CD8-positive, alpha-beta memory T cell (primary cell): Measurements from ENCODE around the gene LENEP. TPM values are rescaled to one million over a fixed set of nuclear protein-coding genes. Genes with fewer than 3 reads are reported as not detected.

Experiments used
- CTCF ChIA-PET: fragments of 350-600 bp; sonication (Branson Sonifier 250); formaldehyde crosslinking; loops from one replicate; lab custom pipeline; 2021; ENCODE audit warnings: antibody characterized with exemption; lab: Charles Lee
- POLR2A ChIA-PET: fragments of 350-600 bp; sonication (Branson Sonifier 250); formaldehyde crosslinking; loops from one replicate; lab custom pipeline; 2021; ENCODE audit warnings: antibody characterized with exemption; lab: Charles Lee
- DNase-seq, 5 donors: peaks; one replicate each; pipeline versions ENCODE4 v3.0.0 to v3.0.0-alpha.2; 2020 to 2022; ENCODE audit warnings: mixed read lengths in 1 of 5
- H3K27ac ChIP-seq: one replicate; pipeline ENCODE4 v1.7.0; 2013; ENCODE audit warnings: low read depth, mild to moderate bottlenecking, low read length, moderate library complexity
- H3K27me3 ChIP-seq: 2 replicates; pipeline ENCODE4 v1.7.0; 2013; ENCODE audit warnings: low read length, mild to moderate bottlenecking; ENCODE audit not compliant: insufficient read depth, poor library complexity, severe bottlenecking
- H3K36me3 ChIP-seq: 2 replicates; pipeline ENCODE4 v1.7.0; 2013; ENCODE audit warnings: mild to moderate bottlenecking, low read length, moderate library complexity; ENCODE audit not compliant: insufficient read depth
- H3K4me1 ChIP-seq: 2 replicates; pipeline ENCODE4 v1.7.0; 2013; ENCODE audit warnings: mild to moderate bottlenecking, low read length, moderate library complexity; ENCODE audit not compliant: insufficient read depth
- H3K4me3 ChIP-seq: 2 replicates; pipeline ENCODE4 v1.7.0; 2013; ENCODE audit warnings: mild to moderate bottlenecking, low read length
- H3K9me3 ChIP-seq: 2 replicates; pipeline ENCODE4 v1.7.0; 2013; ENCODE audit warnings: mild to moderate bottlenecking, low read length
- H3K27ac Mint-ChIP-seq, 8 donors: one replicate each; pipeline ENCODE4 v1.8.0; 2020 to 2021; ENCODE audit warnings: mixed read lengths in 8 of 8, mild to moderate bottlenecking in 6 of 8, inconsistent platforms in 3 of 8, moderate library complexity in 3 of 8
- H3K27me3 Mint-ChIP-seq, 2 donors: one replicate each; pipeline ENCODE4 v1.8.0; 2020 to 2021; ENCODE audit warnings: mixed read lengths in 2 of 2, mild to moderate bottlenecking in 1 of 2, moderate library complexity in 1 of 2
- H3K36me3 Mint-ChIP-seq, 3 donors: one replicate each; pipeline ENCODE4 v1.8.0; 2020 to 2021; ENCODE audit warnings: mixed read lengths in 3 of 3, inconsistent platforms in 1 of 3, mild to moderate bottlenecking in 1 of 3
- H3K4me1 Mint-ChIP-seq, 3 donors: one replicate each; pipeline ENCODE4 v1.8.0; 2020 to 2021; ENCODE audit warnings: mixed read lengths in 3 of 3, inconsistent platforms in 1 of 3, mild to moderate bottlenecking in 1 of 3
- H3K4me3 Mint-ChIP-seq, 7 donors: one replicate each; pipeline ENCODE4 v1.8.0; 2020 to 2021; ENCODE audit warnings: mixed read lengths in 7 of 7, mild to moderate bottlenecking in 6 of 7, moderate library complexity in 4 of 7, inconsistent platforms in 2 of 7
- H3K9me3 Mint-ChIP-seq, 5 donors: one replicate each; pipeline ENCODE4 v1.8.0; 2020 to 2022; ENCODE audit warnings: mixed read lengths in 5 of 5, mild to moderate bottlenecking in 3 of 5, moderate library complexity in 2 of 5, inconsistent platforms in 1 of 5
- polyA plus RNA-seq: library from polyadenylated mRNA; unstranded; fragments of 300-500 nt; fragmentation: Illumina TruSeq; gene quantifications from one replicate; pipeline ENCODE4 v1.2.3, GENCODE V29; 2021
- total RNA-seq, 2 experiments: library from RNA; stranded (reverse); gene quantifications; one replicate each; pipeline ENCODE4 v1.2.3, GENCODE V29; 2021

Gene LENEP
- total and polyA plus RNA-seq, 3 experiments from 2014 or later: 0.62 to 0.72 TPM; not detected in 1

- no peaks in the 10 kb centered on the region for H3K9me3 ChIP-seq
- H3K36me3 ChIP-seq: peaks cover 12% of the 10 kb centered on the region
- H3K4me3 ChIP-seq: peak overlapping the region; percentile 51
- DNase-seq: peak in 1 of 5 donors; percentile 54
- H3K27ac ChIP-seq: peak overlapping the region; percentile 38
- H3K27me3 Mint-ChIP-seq: no peaks in the 10 kb centered on the region
- no peaks in the 10 kb centered on the region for H3K9me3 Mint-ChIP-seq
- peak overlapping the region in 4 of 7 donors; percentile 41 to 71 (median 50) for H3K4me3 Mint-ChIP-seq
- ChIA-PET CTCF (interaction anchor here (1.0 to 16.7 kb wide), 4 partner anchors 15 to 52 kb away, joined by 3 to 207 read pairs (median 4); partner anchors contain the start of genes CKS1B, LENEP, PYGO2 and ZBTB7B), POLR2A (interaction anchor here (0.7 kb wide), 1 partner anchor 14 kb away, joined by 4 read pairs; no protein-coding TSS in a partner anchor)
- H3K36me3 Mint-ChIP-seq: peaks cover 0 to 13% (median 0%) of the 10 kb centered on the region in 3 donors
- peaks cover 59 to 83% (median 74%) of the 10 kb centered on the region in 3 donors for H3K4me1 Mint-ChIP-seq
- peaks cover 89% of the 10 kb centered on the region for H3K4me1 ChIP-seq
- peak overlapping the region; percentile 78 to 93 (median 86) for H3K27ac Mint-ChIP-seq
- no peaks in the 10 kb centered on the region for H3K27me3 ChIP-seq
Observed at GRCh38 chr1:155013632-155014031, 20.2 kb downstream of the LENEP start.

GRCh38 chr1:155014709-155015508, 21.5 kb downstream of the LENEP start:
- H3K36me3 Mint-ChIP-seq: peaks cover 0 to 13% (median 0%) of the 10 kb centered on the region in 3 donors
- no peaks in the 10 kb centered on the region for H3K27me3 ChIP-seq
- H3K9me3 Mint-ChIP-seq: no peaks in the 10 kb centered on the region
- CTCF ChIA-PET: interaction anchor here (1.1 to 16.7 kb wide), 10 partner anchors 7 to 455 kb away, joined by 3 to 207 read pairs (median 22); partner anchors contain the start of genes FLAD1, LENEP, PBXIP1 and PYGO2
- POLR2A ChIA-PET: interaction anchor here (1.0 to 1.9 kb wide), 3 partner anchors 10 to 60 kb away, joined by 4 to 6 read pairs (median 5); no protein-coding TSS in a partner anchor
- peaks cover 12% of the 10 kb centered on the region for H3K36me3 ChIP-seq
- peak overlapping the region in 5 of 8 donors; percentile 19 to 87 (median 69) for H3K27ac Mint-ChIP-seq
- H3K27ac ChIP-seq: no peak overlapping the region
- no peaks in the 10 kb centered on the region for H3K9me3 ChIP-seq
- H3K4me3 Mint-ChIP-seq: no peak overlapping the region
- H3K4me3 ChIP-seq: no peak overlapping the region
- H3K4me1 ChIP-seq: peaks cover 87% of the 10 kb centered on the region
- H3K27me3 Mint-ChIP-seq: no peaks in the 10 kb centered on the region
- peaks cover 55 to 75% (median 70%) of the 10 kb centered on the region in 3 donors for H3K4me1 Mint-ChIP-seq
- DNase-seq: no peak

GRCh38 chr1:155015527-155016230, 22.3 kb downstream of the LENEP start:
- Mint-ChIP-seq H3K27ac (peak overlapping the region; percentile 50 to 89 (median 74)), H3K4me3 (peak overlapping the region in 6 of 7 donors; percentile 42 to 58 (median 47)), H3K9me3 (no peaks in the 10 kb centered on the region), H3K36me3 (peaks cover 0 to 13% (median 0%) of the 10 kb centered on the region in 3 donors), H3K27me3 (no peaks in the 10 kb centered on the region), H3K4me1 (peaks cover 48 to 67% (median 63%) of the 10 kb centered on the region in 3 donors)
- POLR2A ChIA-PET: interaction anchor here (1.0 to 1.9 kb wide), 3 partner anchors 11 to 61 kb away, joined by 4 to 6 read pairs (median 5); no protein-coding TSS in a partner anchor
- H3K36me3 ChIP-seq: peaks cover 12% of the 10 kb centered on the region
- no peak overlapping the region for H3K27ac ChIP-seq
- H3K9me3 ChIP-seq: no peaks in the 10 kb centered on the region
- H3K27me3 ChIP-seq: no peaks in the 10 kb centered on the region
- no peak overlapping the region for H3K4me3 ChIP-seq
- CTCF ChIA-PET: interaction anchor here (0.9 to 16.7 kb wide), 16 partner anchors 8 to 456 kb away, joined by 3 to 207 read pairs (median 22); partner anchors contain the start of genes ADAM15, CKS1B, FLAD1 and LENEP
- DNase-seq: no peak
- H3K4me1 ChIP-seq: peaks cover 79% of the 10 kb centered on the region

- H3K4me1 ChIP-seq: peaks cover 72% of the 10 kb centered on the region
- H3K9me3 Mint-ChIP-seq: no peaks in the 10 kb centered on the region
- peak overlapping the region; percentile 57 for H3K27ac ChIP-seq
- peak in 1 of 5 donors; percentile 30 for DNase-seq
- H3K36me3 ChIP-seq: peaks cover 12% of the 10 kb centered on the region
- no peak overlapping the region for H3K4me3 ChIP-seq
- H3K4me1 Mint-ChIP-seq: peaks cover 43 to 61% (median 58%) of the 10 kb centered on the region in 3 donors
- CTCF ChIA-PET: interaction anchor here (0.9 to 16.7 kb wide), 23 partner anchors 9 to 457 kb away, joined by 3 to 207 read pairs (median 8); partner anchors contain the start of genes ADAM15, CKS1B, FLAD1 and LENEP
- no peaks in the 10 kb centered on the region for H3K9me3 ChIP-seq
- H3K36me3 Mint-ChIP-seq: peaks cover 0 to 13% (median 0%) of the 10 kb centered on the region in 3 donors
- POLR2A ChIA-PET: interaction anchor here (1.0 to 1.9 kb wide), 4 partner anchors 11 to 62 kb away, joined by 3 to 6 read pairs (median 4); no protein-coding TSS in a partner anchor
- no peaks in the 10 kb centered on the region for H3K27me3 ChIP-seq
- no peaks in the 10 kb centered on the region for H3K27me3 Mint-ChIP-seq
- peak overlapping the region; percentile 50 to 89 (median 74) for H3K27ac Mint-ChIP-seq
- peak overlapping the region in 6 of 7 donors; percentile 43 to 68 (median 52) for H3K4me3 Mint-ChIP-seq
Observed at GRCh38 chr1:155016231-155016831, 22.9 kb downstream of the LENEP start.

- H3K36me3 ChIP-seq: peaks cover 12% of the 10 kb centered on the region
- peak overlapping the region; percentile 57 for H3K27ac ChIP-seq
- peak overlapping the region; percentile 37 to 68 (median 57) for H3K4me3 Mint-ChIP-seq
- peak overlapping the region in 6 of 8 donors; percentile 63 to 95 (median 74) for H3K27ac Mint-ChIP-seq
- peaks cover 42 to 53% (median 52%) of the 10 kb centered on the region in 3 donors for H3K4me1 Mint-ChIP-seq
- DNase-seq: peak; percentile 82 to 91 (median 84)
- peaks cover 63% of the 10 kb centered on the region for H3K4me1 ChIP-seq
- no peaks in the 10 kb centered on the region for H3K27me3 ChIP-seq
- H3K27me3 Mint-ChIP-seq: no peaks in the 10 kb centered on the region
- POLR2A ChIA-PET: interaction anchor here (0.5 to 1.3 kb wide), 6 partner anchors 14 to 65 kb away, joined by 3 to 7 read pairs (median 4); partner anchors contain the start of genes CKS1B, PBXIP1, PYGO2 and ZBTB7B
- CTCF ChIA-PET: interaction anchor here (0.6 to 16.7 kb wide), 37 partner anchors 9 to 457 kb away, joined by 3 to 207 read pairs (median 6); partner anchors contain the start of genes ADAM15, CKS1B, DCST1 and DCST2
- peaks cover 0 to 13% (median 0%) of the 10 kb centered on the region in 3 donors for H3K36me3 Mint-ChIP-seq
- H3K4me3 ChIP-seq: no peak overlapping the region
- no peaks in the 10 kb centered on the region for H3K9me3 Mint-ChIP-seq
- no peaks in the 10 kb centered on the region for H3K9me3 ChIP-seq
Observed at GRCh38 chr1:155017041-155017945, 23.9 kb downstream of the LENEP start.

GRCh38 chr1:155017946-155018316, 24.5 kb downstream of the LENEP start:
- peaks cover 36 to 47% (median 46%) of the 10 kb centered on the region in 3 donors for H3K4me1 Mint-ChIP-seq
- Histone ChIP-seq H3K4me1 (peaks cover 56% of the 10 kb centered on the region), H3K27ac (no peak overlapping the region), H3K27me3 (no peaks in the 10 kb centered on the region), H3K36me3 (peaks cover 12% of the 10 kb centered on the region), H3K4me3 (no peak overlapping the region), H3K9me3 (no peaks in the 10 kb centered on the region)
- ChIA-PET POLR2A (interaction anchor here (0.5 to 1.3 kb wide), 5 partner anchors 15 to 66 kb away, joined by 3 to 7 read pairs (median 4); partner anchors contain the start of genes CKS1B, PBXIP1, PYGO2 and ZBTB7B), CTCF (interaction anchor here (0.6 to 16.7 kb wide), 33 partner anchors 8 to 458 kb away, joined by 3 to 207 read pairs (median 6); partner anchors contain the start of genes CKS1B, DCST1, DCST2 and FLAD1)
- DNase-seq: no peak
- peak overlapping the region in 6 of 7 donors; percentile 34 to 72 (median 59) for H3K4me3 Mint-ChIP-seq
- peaks cover 0 to 13% (median 0%) of the 10 kb centered on the region in 3 donors for H3K36me3 Mint-ChIP-seq
- peak overlapping the region in 6 of 8 donors; percentile 24 to 79 (median 68) for H3K27ac Mint-ChIP-seq
- no peaks in the 10 kb centered on the region for H3K27me3 Mint-ChIP-seq
- H3K9me3 Mint-ChIP-seq: no peaks in the 10 kb centered on the region
